ENCODE results near the gene SIGLEC11.
"Not testable (repeated sequence)": the region's sequence is repeated elsewhere in the genome, so short reads cannot be mapped to it uniquely, and the experiment has no call there.

The SIGLEC11 gene

GRCh38 chr19:49927526-49928264, 33.3 kb downstream of the SIGLEC11 start:
- no peak for DNase-seq (ENCODE audit: low read depth in 2 of 3, low spot score in 2 of 3)

GRCh38 chr19:49926515-49926914, 34.5 kb downstream of the SIGLEC11 start:
- DNase-seq (ENCODE audit: low read depth in 2 of 3, low spot score in 2 of 3), result no peak

- no peak for DNase-seq (ENCODE audit: low read depth in 2 of 3, low spot score in 2 of 3)
These were observed 35.5 kb downstream of the SIGLEC11 start for GRCh38 chr19:49925486-49925885.

- DNase-seq (ENCODE audit: low read depth in 2 of 3, low spot score in 2 of 3), result not testable (repeated sequence)
These were observed 36.1 kb downstream of the SIGLEC11 start for GRCh38 chr19:49924881-49925210.

- DNase-seq (ENCODE audit: low read depth in 2 of 3, low spot score in 2 of 3), result no peak
These were observed 36.7 kb downstream of the SIGLEC11 start for GRCh38 chr19:49924004-49924880.

- DNase-seq (ENCODE audit: low read depth in 2 of 3, low spot score in 2 of 3), result no peak
These were observed 37.6 kb downstream of the SIGLEC11 start for GRCh38 chr19:49923055-49924003.

- DNase-seq (ENCODE audit: low read depth in 2 of 3, low spot score in 2 of 3), result no peak
These were observed 38.8 kb downstream of the SIGLEC11 start for GRCh38 chr19:49921871-49922795.

GRCh38 chr19:49920624-49921363, 40.2 kb downstream of the SIGLEC11 start:
- DNase-seq (ENCODE audit: low read depth in 2 of 3, low spot score in 2 of 3), result no peak

GRCh38 chr19:49918089-49918488, 42.9 kb downstream of the SIGLEC11 start:
- no peak for DNase-seq (ENCODE audit: low read depth in 2 of 3, low spot score in 2 of 3)

GRCh38 chr19:49916839-49917733, 43.9 kb downstream of the SIGLEC11 start:
- DNase-seq (ENCODE audit: low read depth in 2 of 3, low spot score in 2 of 3), result no peak

- no peak for DNase-seq (ENCODE audit: low read depth in 2 of 3, low spot score in 2 of 3)
These were observed 45.7 kb downstream of the SIGLEC11 start for GRCh38 chr19:49915271-49915670.

GRCh38 chr19:49913720-49914119, 47.3 kb downstream of the SIGLEC11 start:
- no peak for DNase-seq (ENCODE audit: low read depth in 2 of 3, low spot score in 2 of 3)

GRCh38 chr19:49912965-49913685, 47.8 kb downstream of the SIGLEC11 start:
- no peak for DNase-seq (ENCODE audit: low read depth in 2 of 3, low spot score in 2 of 3)

GRCh38 chr19:49911381-49912145, 49.4 kb downstream of the SIGLEC11 start:
- no peak for DNase-seq (ENCODE audit: low read depth in 2 of 3, low spot score in 2 of 3)

- DNase-seq (ENCODE audit: low read depth in 2 of 3, low spot score in 2 of 3), result no peak
These were observed 50.8 kb downstream of the SIGLEC11 start for GRCh38 chr19:49910179-49910578.

GRCh38 chr19:49908480-49909420, 52.2 kb downstream of the SIGLEC11 start:
- DNase-seq (ENCODE audit: low read depth in 2 of 3, low spot score in 2 of 3), result no peak
